Endothelial cell (in vitro differentiated cells): ENCODE data around the gene USP12. TPM values are rescaled to one million over a fixed set of nuclear protein-coding genes. Genes with fewer than 3 reads are reported as not detected.

Source experiments
- DNase-seq: peaks from one replicate; pipeline ENCODE4 v3.0.0; 2021; ENCODE audit warnings: low spot score
- H3K27ac Mint-ChIP-seq: one replicate; pipeline ENCODE4 v1.8.0; 2021; ENCODE audit warnings: mixed read lengths, inconsistent platforms; ENCODE audit not compliant: unreplicated experiment
- H3K27me3 Mint-ChIP-seq: one replicate; pipeline ENCODE4 v1.8.0; 2021; ENCODE audit warnings: mild to moderate bottlenecking, moderate library complexity, mixed read lengths, inconsistent platforms; ENCODE audit not compliant: unreplicated experiment
- H3K36me3 Mint-ChIP-seq: one replicate; pipeline ENCODE4 v1.8.0; 2021; ENCODE audit warnings: mild to moderate bottlenecking, low read depth, mixed read lengths, inconsistent platforms; ENCODE audit not compliant: unreplicated experiment
- H3K4me1 Mint-ChIP-seq: one replicate; pipeline ENCODE4 v1.8.0; 2021; ENCODE audit warnings: mild to moderate bottlenecking, mixed read lengths, inconsistent platforms; ENCODE audit not compliant: unreplicated experiment
- H3K4me3 Mint-ChIP-seq: one replicate; pipeline ENCODE4 v1.8.0; 2021; ENCODE audit warnings: mild to moderate bottlenecking, mixed read lengths, inconsistent platforms; ENCODE audit not compliant: unreplicated experiment
- H3K9me3 Mint-ChIP-seq: one replicate; pipeline ENCODE4 v1.8.0; 2021; ENCODE audit warnings: mixed read lengths, inconsistent platforms; ENCODE audit not compliant: unreplicated experiment
- CTCF ChIP-seq: fragments of 200-600 bp; sonication (generic); IDR thresholded peaks from one replicate; pipeline ENCODE4 v1.5.0; 2021; ENCODE audit warnings: antibody characterized with exemption; ENCODE audit not compliant: unreplicated experiment
- total RNA-seq: library from RNA; stranded (reverse); fragmentation: NEBNext Ultra II Directional; extraction: Animal tissue kit (Norgen Biotek cat#: 25700); gene quantifications from one replicate; pipeline ENCODE4 v1.2.1, GENCODE V29; 2021; ENCODE audit not compliant: unreplicated experiment

Gene USP12
- total RNA-seq, 1 donor from 2014 or later, result 29.7 TPM

GRCh38 chr13:27161980-27162379 lies 9.6 kb downstream of the USP12 start:
- Mint-ChIP-seq H3K9me3 (no peaks in the 10 kb centered on the region), H3K27ac (no peak overlapping the region), H3K4me3 (no peak overlapping the region), H3K27me3 (peaks cover 2% of the 10 kb centered on the region), H3K4me1 (peaks cover 7% of the 10 kb centered on the region), H3K36me3 (no peaks in the 10 kb centered on the region)
- no peak for TF ChIP-seq CTCF
- DNase-seq, result no peak

GRCh38 chr13:27161423-27161822 lies 10.2 kb downstream of the USP12 start:
- H3K27ac Mint-ChIP-seq, result no peak overlapping the region
- H3K4me1 Mint-ChIP-seq, result peaks cover 7% of the 10 kb centered on the region
- H3K36me3 Mint-ChIP-seq, result peaks cover 4% of the 10 kb centered on the region
- no peak overlapping the region for H3K4me3 Mint-ChIP-seq
- TF ChIP-seq CTCF, result no peak
- no peak for DNase-seq
- peaks cover 2% of the 10 kb centered on the region for H3K27me3 Mint-ChIP-seq
- H3K9me3 Mint-ChIP-seq, result no peaks in the 10 kb centered on the region

GRCh38 chr13:27160657-27161295 lies 10.8 kb downstream of the USP12 start:
- no peak overlapping the region for H3K4me3 Mint-ChIP-seq
- H3K27ac Mint-ChIP-seq, result no peak overlapping the region
- peaks cover 7% of the 10 kb centered on the region for H3K4me1 Mint-ChIP-seq
- no peak for TF ChIP-seq CTCF
- no peaks in the 10 kb centered on the region for H3K9me3 Mint-ChIP-seq
- peaks cover 4% of the 10 kb centered on the region for H3K36me3 Mint-ChIP-seq
- peaks cover 2% of the 10 kb centered on the region for H3K27me3 Mint-ChIP-seq
- DNase-seq, result no peak

- Mint-ChIP-seq H3K9me3 (no peaks in the 10 kb centered on the region), H3K4me1 (peaks cover 4% of the 10 kb centered on the region), H3K36me3 (peaks cover 4% of the 10 kb centered on the region), H3K27ac (no peak overlapping the region), H3K4me3 (no peak overlapping the region), H3K27me3 (peaks cover 2% of the 10 kb centered on the region)
- no peak for DNase-seq
- no peak for TF ChIP-seq CTCF
Measured at GRCh38 chr13:27159806-27160563, 11.6 kb downstream of the USP12 start.

- Mint-ChIP-seq H3K36me3 (peaks cover 4% of the 10 kb centered on the region), H3K27me3 (peaks cover 2% of the 10 kb centered on the region), H3K9me3 (no peaks in the 10 kb centered on the region), H3K4me1 (peaks cover 3% of the 10 kb centered on the region), H3K27ac (peak overlapping the region; percentile 16), H3K4me3 (no peak overlapping the region)
- TF ChIP-seq CTCF, result no peak
- DNase-seq, result no peak
Measured at GRCh38 chr13:27158335-27158734, 13.3 kb downstream of the USP12 start.
